Caco-2 (cell line): ENCODE results near the gene CCDC198. TPM values are rescaled to one million over a fixed set of nuclear protein-coding genes. Genes with fewer than 3 reads are reported as not detected.

Experiments
- BruUV-seq: library from RNA; stranded (reverse); fragments of 400-500 nt; replicated peaks from 2 replicates; lab custom pipeline; 2021; lab: Mats Ljungman, UMichigan
- CTCF ChIA-PET: fragments of 300-600 bp; sonication (Branson Sonifier 250); formaldehyde crosslinking; loops from one replicate; lab custom pipeline; 2022; ENCODE audit warnings: antibody characterized with exemption; lab: Charles Lee
- POLR2A ChIA-PET: fragments of 300-600 bp; sonication (Branson Sonifier 250); formaldehyde crosslinking; loops from one replicate; lab custom pipeline; 2022; ENCODE audit warnings: antibody characterized with exemption; lab: Charles Lee
- DNase-seq, 2 experiments: peaks; one replicate each; pipeline versions ENCODE4 v3.0.0 to v3.0.0-alpha.2; 2020 to 2022
- H3K27me3 ChIP-seq: replicated peaks from 2 replicates; pipeline ENCODE4 v1.6.0; 2011; ENCODE audit warnings: low read length; ENCODE audit not compliant: control insufficient read depth, insufficient read depth
- H3K36me3 ChIP-seq: 2 replicates; pipeline ENCODE4 v1.5.1; 2011; ENCODE audit warnings: low read length; ENCODE audit not compliant: control insufficient read depth, insufficient read depth
- H3K4me1 ChIP-seq: fragments of 250-450 bp; sonication (Bioruptor Pico); 2 replicates; pipeline ENCODE4 v1.5.1; 2020; ENCODE audit warnings: mild to moderate bottlenecking
- H3K4me3 ChIP-seq: 2 replicates; pipeline ENCODE4 v1.5.1; 2011; ENCODE audit warnings: low read depth, mild to moderate bottlenecking, control low read depth, low read length
- H3K9me3 ChIP-seq: fragments of 250-450 bp; sonication (Bioruptor Pico); 2 replicates; pipeline ENCODE4 v1.5.1; 2020; ENCODE audit warnings: mild to moderate bottlenecking, moderate library complexity
- H3K27ac Mint-ChIP-seq: one replicate; pipeline ENCODE4 v1.8.0; 2022; ENCODE audit warnings: mixed read lengths; ENCODE audit not compliant: unreplicated experiment
- H3K27me3 Mint-ChIP-seq: one replicate; pipeline ENCODE4 v1.8.0; 2022; ENCODE audit warnings: mixed read lengths; ENCODE audit not compliant: insufficient read depth, unreplicated experiment
- H3K36me3 Mint-ChIP-seq: one replicate; pipeline ENCODE4 v1.8.0; 2022; ENCODE audit warnings: mild to moderate bottlenecking, mixed read lengths; ENCODE audit not compliant: insufficient read depth, unreplicated experiment
- H3K4me1 Mint-ChIP-seq: one replicate; pipeline ENCODE4 v1.8.0; 2022; ENCODE audit warnings: low read depth, mixed read lengths; ENCODE audit not compliant: unreplicated experiment
- H3K4me3 Mint-ChIP-seq: one replicate; pipeline ENCODE4 v1.8.0; 2022; ENCODE audit warnings: mild to moderate bottlenecking, moderate library complexity, mixed read lengths; ENCODE audit not compliant: unreplicated experiment
- H3K9me3 Mint-ChIP-seq: one replicate; pipeline ENCODE4 v1.8.0; 2022; ENCODE audit warnings: mixed read lengths; ENCODE audit not compliant: unreplicated experiment
- intact Hi-C: fragments of 100-400 bp; cut with micrococcal nuclease; formaldehyde crosslinking; loops from one replicate; pipeline ENCODE4 v1.10.0; 2022; ENCODE audit not compliant: unreplicated experiment
- total RNA-seq: library from RNA; stranded (reverse); gene quantifications from 2 replicates; pipeline ENCODE4 v1.2.3, GENCODE V29; 2022
- TF ChIP-seq, protein P1 (sequence below), 2 experiments: fragments of 200-600 bp in 1 of 2; IDR thresholded peaks; 1 replicate in 1 of 2; 2 replicates in 1 of 2; pipeline versions ENCODE4 v1.5.1 to v1.8.0; 2011 to 2022; ENCODE audit warnings: antibody characterized with exemption in 1 of 2, control low read depth in 1 of 2, inconsistent platforms in 1 of 2, low read depth in 1 of 2, low read length in 1 of 2, mild to moderate bottlenecking in 1 of 2, moderate library complexity in 1 of 2; ENCODE audit not compliant: insufficient read depth in 1 of 2, severe bottlenecking in 1 of 2, unreplicated experiment in 1 of 2

CCDC198 gene
- total RNA-seq, 1 experiment from 2014 or later, result 0.66 TPM

DNA sequence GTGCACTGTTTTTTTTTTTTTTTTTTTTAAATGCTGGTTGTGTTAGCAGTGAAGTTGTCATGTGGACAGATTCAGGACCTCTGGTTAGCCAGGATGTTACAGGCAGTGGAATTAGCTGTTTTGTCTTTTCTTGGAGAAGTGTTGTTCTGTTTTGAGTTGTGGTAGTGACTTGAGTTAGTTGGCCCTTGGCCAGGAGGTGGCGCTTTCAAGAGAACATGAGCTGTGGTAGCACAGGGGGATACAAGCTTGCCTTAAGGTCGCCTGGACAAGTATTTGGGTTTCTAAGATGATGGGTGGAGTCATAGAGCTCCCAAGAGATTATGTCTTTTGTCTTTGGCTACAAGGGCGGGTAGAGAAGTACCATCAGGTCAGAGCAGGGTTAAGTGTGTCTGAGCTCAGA is 33.3 kb upstream of the CCDC198 start:
- CTCF ChIA-PET, result interaction anchor here (0.6 to 0.8 kb wide), 2 partner anchors 136 to 1151 kb away, joined by 3 to 9 read pairs; no protein-coding TSS in a partner anchor
- no peaks in the 10 kb centered on the region for H3K4me1 ChIP-seq
- TF ChIP-seq, protein P1, sequence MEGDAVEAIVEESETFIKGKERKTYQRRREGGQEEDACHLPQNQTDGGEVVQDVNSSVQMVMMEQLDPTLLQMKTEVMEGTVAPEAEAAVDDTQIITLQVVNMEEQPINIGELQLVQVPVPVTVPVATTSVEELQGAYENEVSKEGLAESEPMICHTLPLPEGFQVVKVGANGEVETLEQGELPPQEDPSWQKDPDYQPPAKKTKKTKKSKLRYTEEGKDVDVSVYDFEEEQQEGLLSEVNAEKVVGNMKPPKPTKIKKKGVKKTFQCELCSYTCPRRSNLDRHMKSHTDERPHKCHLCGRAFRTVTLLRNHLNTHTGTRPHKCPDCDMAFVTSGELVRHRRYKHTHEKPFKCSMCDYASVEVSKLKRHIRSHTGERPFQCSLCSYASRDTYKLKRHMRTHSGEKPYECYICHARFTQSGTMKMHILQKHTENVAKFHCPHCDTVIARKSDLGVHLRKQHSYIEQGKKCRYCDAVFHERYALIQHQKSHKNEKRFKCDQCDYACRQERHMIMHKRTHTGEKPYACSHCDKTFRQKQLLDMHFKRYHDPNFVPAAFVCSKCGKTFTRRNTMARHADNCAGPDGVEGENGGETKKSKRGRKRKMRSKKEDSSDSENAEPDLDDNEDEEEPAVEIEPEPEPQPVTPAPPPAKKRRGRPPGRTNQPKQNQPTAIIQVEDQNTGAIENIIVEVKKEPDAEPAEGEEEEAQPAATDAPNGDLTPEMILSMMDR (IDR thresholded peaks at IDR 0.05; ENCODE audit: insufficient read depth in 1 of 2, low read depth in 1 of 2, low read length in 1 of 2, severe bottlenecking in 1 of 2, unreplicated experiment in 1 of 2), result peak in 1 of 2 experiments; percentile 16
- intact Hi-C loops, result no loop called here
- Mint-ChIP-seq H3K9me3 (no peaks in the 10 kb centered on the region), H3K36me3 (no peaks in the 10 kb centered on the region), H3K27me3 (peaks cover 13% of the 10 kb centered on the region), H3K27ac (no peak overlapping the region), H3K4me3 (no peak overlapping the region), H3K4me1 (no peaks in the 10 kb centered on the region)
- no peaks in the 10 kb centered on the region for H3K9me3 ChIP-seq
- no TSS peak for BruUV-seq
- no peaks in the 10 kb centered on the region for H3K36me3 ChIP-seq
- H3K4me3 ChIP-seq, result no peak overlapping the region
- POLR2A ChIA-PET, result no interaction called here
- H3K27me3 ChIP-seq, result no peaks in the 10 kb centered on the region
- no peak for DNase-seq

DNA sequence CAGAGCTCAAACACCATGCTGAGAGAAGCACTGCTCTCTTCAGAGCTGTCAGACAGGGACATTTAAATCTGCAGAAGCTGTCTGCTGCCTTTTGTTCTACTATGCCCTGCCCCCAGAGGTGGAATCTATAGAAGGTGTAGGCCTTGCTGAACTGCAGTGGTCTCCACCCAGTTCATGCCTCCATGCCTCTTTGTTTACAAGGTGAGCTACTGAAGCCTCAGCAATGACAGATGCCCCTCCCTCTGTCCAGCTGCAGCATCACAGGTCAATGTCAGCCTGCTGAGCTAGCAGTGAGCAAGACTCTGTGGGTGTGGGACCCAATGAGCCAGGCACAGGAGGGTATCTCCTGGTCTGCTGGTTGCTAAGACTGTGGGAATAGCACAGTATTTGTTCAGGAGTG is 25.4 kb upstream of the CCDC198 start:
- Mint-ChIP-seq H3K4me1 (no peaks in the 10 kb centered on the region), H3K27me3 (peaks cover 7% of the 10 kb centered on the region), H3K36me3 (no peaks in the 10 kb centered on the region), H3K4me3 (no peak overlapping the region), H3K9me3 (no peaks in the 10 kb centered on the region), H3K27ac (no peak overlapping the region)
- no peaks in the 10 kb centered on the region for H3K4me1 ChIP-seq
- no peak for DNase-seq
- TF ChIP-seq, protein P1 (IDR thresholded peaks at IDR 0.05; ENCODE audit: insufficient read depth in 1 of 2, low read depth in 1 of 2, low read length in 1 of 2, severe bottlenecking in 1 of 2, unreplicated experiment in 1 of 2), result no peak
- intact Hi-C loops, result no loop called here
- H3K9me3 ChIP-seq, result no peaks in the 10 kb centered on the region
- H3K4me3 ChIP-seq, result no peak overlapping the region
- ChIA-PET CTCF (no interaction called here), POLR2A (no interaction called here)
- no TSS peak for BruUV-seq
- H3K36me3 ChIP-seq, result no peaks in the 10 kb centered on the region
- H3K27me3 ChIP-seq, result no peaks in the 10 kb centered on the region

DNA sequence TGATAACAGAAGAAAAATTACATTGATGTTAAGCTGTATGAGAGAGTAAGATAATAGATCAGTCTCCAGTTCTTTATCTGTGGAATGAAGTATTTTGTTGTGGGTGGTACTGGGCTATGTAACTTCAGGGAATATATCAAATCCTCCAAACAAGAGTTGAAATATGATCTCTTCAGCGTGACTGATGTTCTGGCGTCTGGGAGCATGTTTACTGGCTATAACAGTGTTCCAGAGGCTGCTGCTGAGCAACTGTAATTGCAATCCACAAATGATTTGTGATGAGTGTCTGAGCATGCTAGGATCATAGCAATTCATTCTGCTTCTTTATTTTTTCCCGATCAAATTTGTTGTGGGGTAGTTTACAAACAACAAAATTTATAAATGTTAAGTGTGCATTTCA is 18.6 kb upstream of the CCDC198 start:
- Histone ChIP-seq H3K36me3 (no peaks in the 10 kb centered on the region), H3K4me3 (no peak overlapping the region), H3K9me3 (no peaks in the 10 kb centered on the region), H3K27me3 (no peaks in the 10 kb centered on the region), H3K4me1 (no peaks in the 10 kb centered on the region)
- H3K4me3 Mint-ChIP-seq, result no peak overlapping the region
- H3K36me3 Mint-ChIP-seq, result no peaks in the 10 kb centered on the region
- TF ChIP-seq, protein P1 (IDR thresholded peaks at IDR 0.05; ENCODE audit: insufficient read depth in 1 of 2, low read depth in 1 of 2, low read length in 1 of 2, severe bottlenecking in 1 of 2, unreplicated experiment in 1 of 2), result no peak
- intact Hi-C loops, result no loop called here
- CTCF ChIA-PET, result no interaction called here
- no TSS peak for BruUV-seq
- DNase-seq, result no peak
- H3K27ac Mint-ChIP-seq, result no peak overlapping the region
- peaks cover 6% of the 10 kb centered on the region for H3K27me3 Mint-ChIP-seq
- H3K9me3 Mint-ChIP-seq, result no peaks in the 10 kb centered on the region
- POLR2A ChIA-PET, result no interaction called here
- H3K4me1 Mint-ChIP-seq, result no peaks in the 10 kb centered on the region
